Measurements from ENCODE around the gene HIF1AN. TPM values are rescaled to one million over a fixed set of nuclear protein-coding genes. Genes with fewer than 3 reads are reported as not detected.

HIF1AN gene
- total RNA-seq, 3 donors from 2014 or later: 11.4 to 20.6 (median 15.4) TPM

GRCh38 chr10:100553929-100554328, 18.2 kb downstream of the HIF1AN start:
- H3K4me1 ChIP-seq: no peaks in the 10 kb centered on the region
- no peak for DNase-seq (ENCODE audit: low spot score in 2 of 2)
- no peaks in the 10 kb centered on the region for H3K36me3 ChIP-seq
- no peak overlapping the region for H3K27ac ChIP-seq
- TF ChIP-seq, protein P1, sequence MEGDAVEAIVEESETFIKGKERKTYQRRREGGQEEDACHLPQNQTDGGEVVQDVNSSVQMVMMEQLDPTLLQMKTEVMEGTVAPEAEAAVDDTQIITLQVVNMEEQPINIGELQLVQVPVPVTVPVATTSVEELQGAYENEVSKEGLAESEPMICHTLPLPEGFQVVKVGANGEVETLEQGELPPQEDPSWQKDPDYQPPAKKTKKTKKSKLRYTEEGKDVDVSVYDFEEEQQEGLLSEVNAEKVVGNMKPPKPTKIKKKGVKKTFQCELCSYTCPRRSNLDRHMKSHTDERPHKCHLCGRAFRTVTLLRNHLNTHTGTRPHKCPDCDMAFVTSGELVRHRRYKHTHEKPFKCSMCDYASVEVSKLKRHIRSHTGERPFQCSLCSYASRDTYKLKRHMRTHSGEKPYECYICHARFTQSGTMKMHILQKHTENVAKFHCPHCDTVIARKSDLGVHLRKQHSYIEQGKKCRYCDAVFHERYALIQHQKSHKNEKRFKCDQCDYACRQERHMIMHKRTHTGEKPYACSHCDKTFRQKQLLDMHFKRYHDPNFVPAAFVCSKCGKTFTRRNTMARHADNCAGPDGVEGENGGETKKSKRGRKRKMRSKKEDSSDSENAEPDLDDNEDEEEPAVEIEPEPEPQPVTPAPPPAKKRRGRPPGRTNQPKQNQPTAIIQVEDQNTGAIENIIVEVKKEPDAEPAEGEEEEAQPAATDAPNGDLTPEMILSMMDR (IDR thresholded peaks at IDR 0.05): no peak
- no peaks in the 10 kb centered on the region for H3K27me3 ChIP-seq
- no peak overlapping the region for H3K4me3 ChIP-seq
- H3K9me3 ChIP-seq: no peaks in the 10 kb centered on the region
- intact Hi-C loops (cut with DNase I; ENCODE audit: low total_unique reads): no loop called here

GRCh38 chr10:100554902-100555301, 19.2 kb downstream of the HIF1AN start:
- H3K27ac ChIP-seq: no peak overlapping the region
- intact Hi-C loops (cut with DNase I; ENCODE audit: low total_unique reads): no loop called here
- no peaks in the 10 kb centered on the region for H3K27me3 ChIP-seq
- no peak overlapping the region for H3K4me3 ChIP-seq
- H3K4me1 ChIP-seq: no peaks in the 10 kb centered on the region
- TF ChIP-seq POLR2AphosphoS5 (IDR thresholded peaks at IDR 0.05) (no peak), POLR2A (IDR thresholded peaks at IDR 0.05) (no peak)
- TF ChIP-seq, protein P1 (IDR thresholded peaks at IDR 0.05): no peak
- no peaks in the 10 kb centered on the region for H3K36me3 ChIP-seq
- no peaks in the 10 kb centered on the region for H3K9me3 ChIP-seq
- DNase-seq (ENCODE audit: low spot score in 2 of 2): no peak

DNA sequence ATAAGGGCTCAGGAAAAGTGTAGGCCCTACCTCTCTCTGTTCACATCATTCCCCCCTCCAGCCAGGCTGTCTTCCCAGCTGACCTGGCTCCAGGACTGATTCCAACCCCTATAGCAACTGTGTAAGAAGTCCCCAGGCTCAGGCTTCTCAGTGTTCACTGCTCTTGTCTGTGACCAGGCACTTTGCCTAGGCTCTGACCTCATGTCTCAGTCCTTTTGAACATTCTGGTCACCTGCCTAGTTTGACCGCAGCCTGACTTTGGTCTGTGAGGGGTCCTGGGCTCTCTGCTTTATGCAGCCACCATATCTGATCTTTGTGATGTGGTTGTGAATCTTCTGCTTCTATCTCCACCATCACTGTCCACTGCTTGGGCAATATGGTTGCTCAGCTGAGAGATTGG, 24.5 kb downstream of the HIF1AN start:
- Histone ChIP-seq H3K36me3 (no peaks in the 10 kb centered on the region), H3K27me3 (peaks cover 3 to 36% of the 10 kb centered on the region in 2 donors), H3K27ac (no peak overlapping the region), H3K4me3 (no peak overlapping the region), H3K9me3 (no peaks in the 10 kb centered on the region), H3K4me1 (no peaks in the 10 kb centered on the region)
- intact Hi-C loops (cut with DNase I; ENCODE audit: low total_unique reads): no loop called here
- DNase-seq (ENCODE audit: low spot score in 2 of 2): no peak
- no peak for TF ChIP-seq POLR2A (IDR thresholded peaks at IDR 0.05)
- TF ChIP-seq, protein P1 (IDR thresholded peaks at IDR 0.05): no peak
- no peak for TF ChIP-seq POLR2AphosphoS5 (IDR thresholded peaks at IDR 0.05)

GRCh38 chr10:100561005-100561404, 25.3 kb downstream of the HIF1AN start:
- H3K27me3 ChIP-seq: peaks cover 3 to 41% of the 10 kb centered on the region in 2 donors
- no peaks in the 10 kb centered on the region for H3K4me1 ChIP-seq
- H3K4me3 ChIP-seq: no peak overlapping the region
- H3K9me3 ChIP-seq: no peaks in the 10 kb centered on the region
- no peak overlapping the region for H3K27ac ChIP-seq
- TF ChIP-seq, protein P1 (IDR thresholded peaks at IDR 0.05): no peak
- TF ChIP-seq POLR2A (IDR thresholded peaks at IDR 0.05) (no peak), POLR2AphosphoS5 (IDR thresholded peaks at IDR 0.05) (no peak)
- intact Hi-C loops (cut with DNase I; ENCODE audit: low total_unique reads): no loop called here
- no peaks in the 10 kb centered on the region for H3K36me3 ChIP-seq
- no peak for DNase-seq (ENCODE audit: low spot score in 2 of 2)

- H3K4me1 ChIP-seq: no peaks in the 10 kb centered on the region
- peaks cover 3 to 51% of the 10 kb centered on the region in 2 donors for H3K27me3 ChIP-seq
- TF ChIP-seq POLR2AphosphoS5 (IDR thresholded peaks at IDR 0.05): peak in 1 of 3 donors; percentile 33
- no peak for TF ChIP-seq POLR2A (IDR thresholded peaks at IDR 0.05)
- TF ChIP-seq, protein P1 (IDR thresholded peaks at IDR 0.05): peak in 2 of 3 donors; percentile 78 to 84
- no peak overlapping the region for H3K27ac ChIP-seq
- no peaks in the 10 kb centered on the region for H3K36me3 ChIP-seq
- no peaks in the 10 kb centered on the region for H3K9me3 ChIP-seq
- H3K4me3 ChIP-seq: peak overlapping the region in 2 of 3 donors; percentile 4 to 57
- DNase-seq (ENCODE audit: low spot score in 2 of 2): peak; percentile 30 to 64
- intact Hi-C loops (cut with DNase I; ENCODE audit: low total_unique reads): no loop called here
These were observed 26.4 kb downstream of the HIF1AN start for GRCh38 chr10:100562008-100562672.

All from breast epithelium (tissue), 4 donors.